H1 (cell line): ENCODE measurements around the gene NAT8L. TPM values are rescaled to one million over a fixed set of nuclear protein-coding genes. Genes with fewer than 3 reads are reported as not detected.

Source experiments
- BCL11A ChIP-seq, 2 experiments: IDR thresholded peaks; one replicate each; pipeline ENCODE4 v1.6.1; 2011; ENCODE audit warnings: low read depth in 2 of 2, low read length in 2 of 2, mild to moderate bottlenecking in 2 of 2
- CHD1 ChIP-seq: IDR thresholded peaks from 2 replicates; pipeline ENCODE4 v1.6.1; 2012; ENCODE audit warnings: low read depth, low read length, improper control_type of control experiment
- RNF2 ChIP-seq: fragments of 200-900, 300-1000 bp; sonication (generic); IDR thresholded peaks from 2 replicates; pipeline ENCODE4 v1.7.1; 2016; ENCODE audit warnings: borderline replicate concordance, low read depth, mild to moderate bottlenecking, antibody characterized with exemption, low read length; ENCODE audit not compliant: poor library complexity, severe bottlenecking; ENCODE audit errors: missing control alignments
- RXRA ChIP-seq: IDR thresholded peaks from 2 replicates; pipeline ENCODE4 v1.6.1; 2011; ENCODE audit warnings: low read depth, mild to moderate bottlenecking, low read length, moderate library complexity; ENCODE audit not compliant: insufficient read depth
- SP4 ChIP-seq: IDR thresholded peaks from 2 replicates; pipeline ENCODE4 v1.6.1; 2012; ENCODE audit warnings: low read length, inconsistent platforms
- polyA plus RNA-seq, 7 experiments: library from polyadenylated mRNA; depleted of rRNA in 3 of 7; stranded (reverse) in 5 of 7; unstranded in 2 of 7; fragments of >200 nt in 5 of 7; fragments of 200-250 nt in 2 of 7; gene quantifications; 1 replicate in 5 of 7; 2 replicates in 1 of 7; 4 replicates in 1 of 7; pipeline versions ENCODE4 v1.2.1 to v1.2.3, GENCODE V29; 2011 to 2013; ENCODE audit warnings: missing spikeins in 2 of 7, mixed read lengths in 2 of 7
- total RNA-seq: library from RNA; stranded (reverse); fragmentation: NEBNext Ultra II Directional; extraction: Animal tissue kit (Norgen Biotek cat#: 25700); gene quantifications from 2 replicates; pipeline ENCODE4 v1.2.1, GENCODE V29; 2021

NAT8L gene
- total and polyA plus RNA-seq, 2 of the 8 experiments (the other 6 are each of a cell fraction or from before 2014, with no cell fraction given) = 10.8 TPM

DNA sequence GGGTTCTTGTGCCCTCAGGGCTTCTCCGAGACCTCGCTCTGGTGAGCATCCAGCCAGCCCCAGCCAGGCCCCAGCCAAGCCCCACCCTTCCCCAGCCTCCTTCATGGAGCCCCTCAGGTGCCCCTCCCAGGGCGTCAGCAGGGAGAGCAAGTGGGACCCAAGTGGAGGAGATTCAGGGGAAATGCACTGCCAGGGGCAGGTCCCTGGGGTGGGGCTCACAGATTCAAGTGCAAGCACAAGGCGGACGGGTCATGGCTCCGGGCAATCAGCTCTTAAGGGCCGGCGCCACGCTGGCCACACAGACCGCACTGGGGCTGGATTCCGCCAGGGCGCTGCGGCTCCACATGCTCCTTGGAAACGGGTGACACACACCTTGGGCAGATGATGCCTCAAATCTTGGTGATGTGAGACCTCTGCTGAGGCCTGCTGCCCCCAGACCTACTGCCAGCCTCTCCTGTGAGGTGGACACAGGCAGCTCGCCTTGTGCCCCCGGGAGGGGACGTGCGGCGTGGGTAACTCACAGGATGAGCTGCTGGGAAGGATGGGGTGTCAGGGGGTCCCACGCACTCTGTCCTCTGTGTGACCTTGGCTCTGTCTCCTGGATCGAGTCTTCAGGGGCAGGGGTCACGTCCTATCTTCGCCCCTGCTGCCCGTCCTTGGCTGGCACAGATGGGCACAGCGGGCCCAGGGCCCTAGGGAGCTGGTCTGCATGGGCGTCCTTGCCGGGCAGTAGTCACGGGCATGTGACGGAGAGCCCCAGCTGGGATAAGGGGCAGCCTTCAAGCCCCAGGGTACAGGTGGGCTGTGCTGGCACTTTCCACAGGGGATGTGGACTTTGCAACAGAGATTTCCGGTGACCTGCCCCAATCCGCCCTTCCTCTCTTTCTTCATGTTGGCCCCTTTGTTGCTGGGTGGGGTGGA lies 17.1 kb downstream of the NAT8L start (continued):
- TF ChIP-seq BCL11A (IDR thresholded peaks at IDR 0.05; ENCODE audit: low read depth in 2 of 2, low read length in 2 of 2) (no peak), SP4 (no peak), CHD1 (no peak), RNF2 (no peak), RXRA (no peak)
